NCI-H1436 (cell line): ENCODE results near the gene BACE1-AS.
"Not testable (repeated sequence)": the region's sequence is repeated elsewhere in the genome, so short reads cannot be mapped to it uniquely, and the experiment has no call there.

Experiments
- DNase-seq: peaks from one replicate; lab custom pipeline; 2025; lab: John Stamatoyannopoulos, UW

The BACE1-AS gene

GRCh38 chr11:117290809-117291396 is at the start of gene BACE1-AS:
Gene BACE1-AS, plus strand, starts transcription at chr11:117291346.
- no peak for DNase-seq

- DNase-seq = no peak
These were observed 42.8 kb upstream of the BACE1-AS start for GRCh38 chr11:117248341-117248740.

- DNase-seq = no peak
These were observed 41.6 kb upstream of the BACE1-AS start for GRCh38 chr11:117249571-117249970.

- no peak for DNase-seq
These were observed 39.6 kb upstream of the BACE1-AS start for GRCh38 chr11:117251506-117251905.

- DNase-seq = no peak
These were observed 35.2 kb upstream of the BACE1-AS start for GRCh38 chr11:117255966-117256365.

GRCh38 chr11:117256573-117256972 is 34.6 kb upstream of the BACE1-AS start:
- no peak for DNase-seq

- no peak for DNase-seq
These were observed 32.6 kb upstream of the BACE1-AS start for GRCh38 chr11:117258576-117258975.

- no peak for DNase-seq
These were observed 31.7 kb upstream of the BACE1-AS start for GRCh38 chr11:117259417-117259816.

GRCh38 chr11:117264624-117265323 is 26.4 kb upstream of the BACE1-AS start:
- not testable (repeated sequence) for DNase-seq

- no peak for DNase-seq
These were observed 25.4 kb upstream of the BACE1-AS start for GRCh38 chr11:117265745-117266144.

GRCh38 chr11:117269856-117270255 is 21.3 kb upstream of the BACE1-AS start:
- DNase-seq = no peak

GRCh38 chr11:117271208-117271607 is 19.9 kb upstream of the BACE1-AS start:
- DNase-seq = no peak

- DNase-seq = not testable (repeated sequence)
These were observed 19.0 kb upstream of the BACE1-AS start for GRCh38 chr11:117272175-117272574.

- no peak for DNase-seq
These were observed 17.4 kb upstream of the BACE1-AS start for GRCh38 chr11:117273550-117274289.

GRCh38 chr11:117278347-117278746 is 12.8 kb upstream of the BACE1-AS start:
- no peak for DNase-seq

- DNase-seq = no peak
These were observed 11.3 kb upstream of the BACE1-AS start for GRCh38 chr11:117279711-117280376.

- DNase-seq = no peak
These were observed 10.0 kb upstream of the BACE1-AS start for GRCh38 chr11:117281159-117281558.

- DNase-seq = no peak
These were observed 9.3 kb upstream of the BACE1-AS start for GRCh38 chr11:117281869-117282268.

- DNase-seq = no peak
These were observed 8.2 kb upstream of the BACE1-AS start for GRCh38 chr11:117282956-117283355.

GRCh38 chr11:117284053-117284452 is 7.1 kb upstream of the BACE1-AS start:
- DNase-seq = no peak

GRCh38 chr11:117286588-117286987 is 4.6 kb upstream of the BACE1-AS start:
- no peak for DNase-seq

GRCh38 chr11:117287668-117288067 is 3.5 kb upstream of the BACE1-AS start:
- DNase-seq = no peak

- no peak for DNase-seq
These were observed 1.4 kb upstream of the BACE1-AS start for GRCh38 chr11:117289795-117290194.
